Mesodermal cell (in vitro differentiated cells): ENCODE results near the gene MCOLN1. TPM values are rescaled to one million over a fixed set of nuclear protein-coding genes. Genes with fewer than 3 reads are reported as not detected.

Experiments used
- H3K27ac ChIP-seq: 2 replicates; pipeline ENCODE4 v1.7.0; 2013; ENCODE audit warnings: mild to moderate bottlenecking, low read depth, low read length, moderate library complexity; ENCODE audit not compliant: severe bottlenecking
- H3K36me3 ChIP-seq: 2 replicates; pipeline ENCODE4 v1.7.1; 2013; ENCODE audit warnings: mild to moderate bottlenecking, low read length, moderate library complexity; ENCODE audit not compliant: control insufficient read depth, insufficient read depth
- H3K4me1 ChIP-seq: one replicate; pipeline ENCODE4 v1.7.1; 2013; ENCODE audit warnings: mild to moderate bottlenecking, low read length; ENCODE audit not compliant: insufficient read depth, control insufficient read depth, poor library complexity, severe bottlenecking
- H3K4me3 ChIP-seq: 2 replicates; pipeline ENCODE4 v1.7.0; 2013; ENCODE audit warnings: low read length, control low read depth, mild to moderate bottlenecking; ENCODE audit not compliant: insufficient read depth, poor library complexity, severe bottlenecking; ENCODE audit errors: extremely low read depth
- H3K9me3 ChIP-seq: 2 replicates; pipeline ENCODE4 v1.7.1; 2013; ENCODE audit warnings: mild to moderate bottlenecking, low read length, moderate library complexity; ENCODE audit not compliant: control insufficient read depth
- WGBS, 2 experiments: methylation state at CpG; one replicate each; pipeline ENCODE4 v1.1.5; 2013; ENCODE audit warnings: missing lambda C conversion rate in 2 of 2; ENCODE audit not compliant: insufficient coverage in 2 of 2; 5-methylcytosine and 5-hydroxymethylcytosine counted together
- polyA plus RNA-seq, 2 experiments: library from polyadenylated mRNA; stranded (reverse); fragments of 50-300 nt; gene quantifications; one replicate each; pipeline ENCODE4 v1.2.3, GENCODE V29; 2013

The MCOLN1 gene
- polyA plus RNA-seq (2013, experiment 1 of 2): 15.1 TPM
- polyA plus RNA-seq (2013, experiment 2 of 2): 12.6 TPM

DNA sequence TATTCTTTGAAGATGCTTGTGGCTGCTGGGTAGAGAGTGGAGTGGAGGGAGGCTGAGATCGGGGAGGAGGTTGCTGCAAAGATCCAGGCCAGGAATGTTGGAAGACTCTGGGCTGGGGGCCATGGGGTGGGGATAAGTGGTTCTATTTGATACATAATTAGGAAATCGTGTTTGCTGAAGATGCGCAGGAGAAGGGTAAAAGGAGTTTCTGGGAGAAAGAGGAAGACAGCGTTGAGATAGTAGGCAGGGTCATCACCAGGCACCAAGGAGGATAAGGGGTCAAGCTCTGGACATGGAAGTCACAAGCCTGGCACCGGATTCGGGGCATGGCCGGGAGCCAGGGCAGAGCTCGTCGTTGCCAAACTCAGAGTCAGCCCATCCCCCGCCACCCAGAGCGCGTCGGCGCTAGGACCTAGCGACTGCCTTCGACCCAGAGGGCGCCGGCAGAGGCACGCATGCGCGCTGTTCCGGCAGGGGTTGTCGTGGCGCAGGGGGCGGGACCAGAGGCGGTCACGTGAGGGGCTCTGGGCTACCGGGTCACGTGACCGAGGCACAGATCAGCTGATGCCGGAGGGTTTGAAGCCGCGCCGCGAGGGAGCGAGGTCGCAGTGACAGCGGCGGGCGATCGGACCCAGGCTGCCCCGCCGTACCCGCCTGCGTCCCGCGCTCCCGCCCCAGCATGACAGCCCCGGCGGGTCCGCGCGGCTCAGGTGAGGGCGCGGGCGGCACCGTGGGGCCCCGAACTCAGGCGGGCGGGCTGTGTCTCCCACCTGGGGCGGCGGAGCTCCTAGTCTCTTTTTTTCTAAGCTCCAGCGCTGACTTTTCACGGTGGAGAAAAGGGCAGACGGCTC lies at the start of gene MCOLN1:
Gene MCOLN1, plus strand, starts transcription at position 553 of the 851 bp plus-strand sequence. Its CDS starts 127 bp downstream, at position 680.
- WGBS, 2 experiments: 1 to 2% methylated on average over 63 of the region's 65 CpGs
- Histone ChIP-seq H3K27ac (peak within 1 kb of the TSS; percentile 41), H3K4me1 (peaks cover 10% of the 10 kb centered on the region), H3K36me3 (peaks cover 45% of the 10 kb centered on the region), H3K9me3 (no peaks in the 10 kb centered on the region), H3K4me3 (peak within 1 kb of the TSS; percentile 89)

DNA sequence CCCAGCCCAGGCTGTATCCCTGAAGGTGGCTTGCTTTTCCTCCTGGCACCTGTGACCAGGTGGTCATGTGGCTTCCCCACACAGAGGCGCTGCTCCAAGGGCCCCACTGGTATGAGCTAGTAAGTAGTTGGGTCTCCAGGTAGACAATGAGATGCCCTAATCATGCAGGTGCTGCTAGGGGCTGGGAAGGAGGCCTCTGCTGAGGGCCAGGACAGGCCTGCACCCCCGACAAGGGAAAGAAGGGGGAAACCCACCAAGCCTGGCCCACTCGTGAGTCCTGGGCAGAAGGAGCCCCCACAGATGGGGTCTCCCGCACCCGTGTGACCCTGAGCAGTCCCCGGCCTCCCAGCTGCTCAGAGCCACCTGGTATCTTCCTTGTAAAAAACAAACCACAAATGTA lies 46.8 kb upstream of the MCOLN1 start:
- Histone ChIP-seq H3K4me1 (no peaks in the 10 kb centered on the region), H3K27ac (no peak overlapping the region), H3K36me3 (peaks cover 10% of the 10 kb centered on the region), H3K9me3 (no peaks in the 10 kb centered on the region), H3K4me3 (no peak overlapping the region)
- WGBS, 2 experiments: 85 to 87% methylated on average over 2 to 4 of the region's 6 CpGs

DNA sequence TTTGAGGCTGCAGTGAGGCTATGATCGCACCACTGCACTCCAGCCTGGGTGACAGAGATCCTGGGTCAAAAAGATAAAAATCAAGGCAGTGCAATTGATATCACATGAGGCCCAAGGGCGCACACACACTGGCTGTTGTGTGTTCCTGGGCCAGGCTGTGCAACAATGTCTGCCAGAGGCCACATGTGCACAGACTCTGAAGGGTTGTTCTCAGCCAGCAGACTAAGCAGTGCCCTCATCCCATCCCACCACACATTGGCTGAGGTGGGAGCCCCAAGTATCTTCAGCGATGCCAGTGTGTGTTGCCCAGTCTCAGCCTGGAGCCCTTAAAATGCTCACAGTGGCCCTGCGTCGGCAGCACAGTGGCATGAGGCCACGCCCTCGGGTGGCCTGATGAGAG lies 46.2 kb upstream of the MCOLN1 start:
- Histone ChIP-seq H3K4me1 (no peaks in the 10 kb centered on the region), H3K36me3 (peaks cover 6% of the 10 kb centered on the region), H3K27ac (no peak overlapping the region), H3K9me3 (no peaks in the 10 kb centered on the region), H3K4me3 (no peak overlapping the region)
- WGBS, 2 experiments: 93 to 97% methylated on average over 7 of the region's 7 CpGs

DNA sequence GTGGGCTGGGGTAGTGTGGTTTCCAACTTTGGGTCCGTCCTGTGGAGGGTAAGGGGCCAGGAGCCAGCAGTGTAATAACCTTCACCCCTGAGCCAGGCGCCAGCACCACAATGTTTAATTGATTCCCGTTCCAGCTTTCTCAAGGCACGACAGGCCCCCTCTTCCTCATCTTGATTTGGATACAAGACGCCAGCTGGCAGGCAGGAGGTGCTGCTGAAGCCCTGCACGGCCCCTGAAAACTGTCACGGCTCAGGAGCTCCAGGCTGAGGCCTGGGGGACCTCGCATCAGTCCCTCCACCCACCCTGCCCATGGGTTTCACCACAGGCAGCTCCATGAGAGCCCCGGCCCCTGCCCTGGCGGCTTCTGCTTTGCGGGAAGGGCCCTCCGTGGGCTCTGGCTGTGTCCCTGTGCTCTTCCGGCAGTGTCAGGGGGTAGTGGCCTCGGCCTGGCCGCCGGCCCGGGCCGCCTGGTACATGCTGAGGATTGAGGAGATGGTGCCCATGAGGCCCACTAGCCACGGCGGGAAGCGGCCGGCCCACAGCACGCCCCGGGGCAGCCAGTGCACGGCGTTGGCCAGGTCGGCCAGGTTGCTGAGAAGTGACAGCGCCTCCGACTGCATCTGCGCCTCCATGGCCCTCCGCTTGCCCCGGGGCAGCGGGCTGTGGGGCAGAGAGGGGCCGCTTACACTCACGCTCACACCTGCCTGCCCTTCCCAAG lies 45.5 kb upstream of the MCOLN1 start:
- H3K4me1 ChIP-seq: no peaks in the 10 kb centered on the region
- no peak overlapping the region for H3K4me3 ChIP-seq
- no peaks in the 10 kb centered on the region for H3K9me3 ChIP-seq
- peaks cover 2% of the 10 kb centered on the region for H3K36me3 ChIP-seq
- 94 to 96% methylated on average over 29 to 32 of the region's 35 CpGs for WGBS, 2 experiments
- H3K27ac ChIP-seq: no peak overlapping the region

DNA sequence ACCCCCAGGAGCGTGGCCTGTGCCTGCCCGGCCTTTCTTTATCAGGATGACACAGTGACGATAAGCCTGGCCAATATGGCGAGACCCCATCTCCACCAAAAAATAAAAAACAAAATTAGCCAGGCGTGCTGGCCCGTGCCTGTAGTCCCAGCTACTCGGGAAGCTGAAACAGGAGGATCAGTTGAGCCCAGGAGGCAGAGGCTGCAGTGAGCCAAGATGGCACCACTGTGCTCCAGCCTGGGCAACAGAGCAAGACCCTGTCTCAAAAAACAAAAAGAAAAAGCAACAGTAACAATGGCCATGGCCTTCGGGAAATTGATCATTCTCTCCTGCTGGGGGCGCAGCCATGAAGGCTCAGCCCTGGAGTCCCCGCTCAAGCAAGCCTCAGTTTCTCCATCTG lies 44.7 kb upstream of the MCOLN1 start:
- H3K4me3 ChIP-seq: no peak overlapping the region

DNA sequence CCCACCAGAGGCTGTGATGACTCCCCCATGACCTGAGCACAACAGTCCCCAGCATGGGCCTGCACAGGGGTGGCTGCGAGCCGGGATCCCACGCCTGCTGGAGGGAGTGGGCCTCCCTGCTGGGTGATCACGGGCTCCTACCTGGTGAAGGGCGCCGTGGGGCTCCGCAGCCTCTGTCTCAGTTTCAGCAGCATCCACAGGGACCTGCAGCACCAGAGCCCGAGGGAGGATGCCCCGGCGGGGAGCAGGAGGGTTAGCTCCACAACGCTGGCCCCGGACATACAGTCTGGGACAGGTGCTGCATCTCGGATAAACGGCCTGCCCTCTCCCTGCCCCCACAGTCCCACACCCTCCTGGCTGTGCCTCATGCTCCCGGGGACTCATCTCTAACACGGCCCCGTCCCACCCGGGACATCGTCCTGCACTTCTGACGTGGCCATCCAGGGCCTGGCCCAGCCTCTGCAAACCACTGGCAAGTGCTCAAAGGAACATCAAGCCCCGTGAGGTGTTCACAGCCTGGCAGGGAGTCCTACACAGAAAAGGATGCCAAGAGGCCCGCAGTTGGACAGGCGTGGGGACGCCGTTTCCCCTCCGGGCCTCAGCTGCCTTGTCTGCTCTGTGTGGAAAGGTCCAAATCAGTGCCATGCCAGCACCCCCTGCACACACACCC lies 44.1 kb upstream of the MCOLN1 start:
- H3K9me3 ChIP-seq: no peaks in the 10 kb centered on the region
- 88 to 93% methylated on average over 24 to 26 of the region's 26 CpGs for WGBS, 2 experiments
- no peaks in the 10 kb centered on the region for H3K4me1 ChIP-seq
- H3K4me3 ChIP-seq: no peak overlapping the region
- H3K27ac ChIP-seq: no peak overlapping the region
- no peaks in the 10 kb centered on the region for H3K36me3 ChIP-seq

More for the DNA sequence above, 44.7 kb upstream of the MCOLN1 start:
- no peaks in the 10 kb centered on the region for H3K9me3 ChIP-seq
- H3K4me1 ChIP-seq: no peaks in the 10 kb centered on the region
- 91 to 92% methylated on average over 6 to 7 of the region's 10 CpGs for WGBS, 2 experiments
- no peaks in the 10 kb centered on the region for H3K36me3 ChIP-seq
- H3K27ac ChIP-seq: no peak overlapping the region

DNA sequence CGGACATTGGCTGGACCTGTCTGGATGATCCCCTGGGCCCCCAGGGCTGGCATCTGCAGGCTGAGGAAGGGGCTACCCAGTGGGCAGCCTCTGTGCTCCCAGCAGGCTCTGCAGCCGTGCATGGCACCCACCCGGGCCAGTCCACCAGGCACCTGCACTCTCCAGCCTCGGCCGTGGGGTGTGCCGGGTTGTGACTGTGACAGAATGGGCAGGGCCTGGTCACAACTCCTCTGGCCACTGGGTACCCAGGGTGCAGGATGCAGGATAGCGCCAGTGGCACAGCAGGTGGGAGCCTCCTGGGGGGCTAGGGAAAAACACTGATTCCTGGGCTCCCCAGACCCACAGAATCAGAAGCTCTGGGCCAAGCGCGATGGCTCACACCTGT lies 43.6 kb upstream of the MCOLN1 start:
- no peaks in the 10 kb centered on the region for H3K36me3 ChIP-seq
- H3K4me3 ChIP-seq: no peak overlapping the region
- WGBS, 2 experiments: 90 to 94% methylated on average over 8 to 9 of the region's 9 CpGs
- H3K4me1 ChIP-seq: no peaks in the 10 kb centered on the region
- H3K27ac ChIP-seq: no peak overlapping the region
- H3K9me3 ChIP-seq: no peaks in the 10 kb centered on the region

DNA sequence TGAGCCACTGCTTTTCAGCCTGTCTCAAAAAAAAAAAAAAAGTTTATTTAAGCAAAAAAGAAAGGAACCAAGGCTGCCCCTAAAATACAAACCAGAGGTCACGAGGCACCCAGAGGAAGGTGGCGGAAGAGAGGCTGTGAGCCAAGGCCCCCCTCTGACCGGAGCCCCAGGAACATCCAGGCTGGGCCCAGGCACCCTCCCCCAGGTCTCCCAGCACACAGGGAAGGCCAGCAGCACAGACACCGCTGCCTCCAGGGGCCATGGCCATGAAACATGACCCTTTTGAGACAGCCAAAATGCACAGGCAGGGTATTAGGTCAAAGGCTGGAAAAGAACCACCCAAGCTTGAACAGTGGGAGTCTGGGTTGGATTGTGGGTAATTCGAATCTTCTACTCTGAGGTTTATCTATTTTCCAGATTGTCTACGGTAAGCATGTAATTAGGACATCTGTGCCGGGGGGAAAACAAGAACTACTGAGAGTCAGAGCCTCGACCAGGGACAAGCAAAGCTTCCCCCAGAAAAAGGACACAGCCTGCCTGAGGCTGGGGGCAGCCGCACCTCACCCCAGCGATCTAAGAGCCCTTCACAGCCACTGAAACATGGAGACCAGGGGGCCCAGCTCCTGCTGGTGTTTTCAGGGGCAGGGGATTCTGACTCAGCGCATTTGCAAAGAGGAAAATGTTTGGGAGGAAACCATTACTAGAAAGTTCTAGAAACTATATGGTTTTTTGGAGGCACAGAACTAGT lies 42.0 kb upstream of the MCOLN1 start:
- Histone ChIP-seq H3K4me1 (no peaks in the 10 kb centered on the region), H3K9me3 (no peaks in the 10 kb centered on the region), H3K4me3 (no peak overlapping the region), H3K27ac (no peak overlapping the region), H3K36me3 (no peaks in the 10 kb centered on the region)
- 82 to 90% methylated on average over 7 to 10 of the region's 11 CpGs for WGBS, 2 experiments

DNA sequence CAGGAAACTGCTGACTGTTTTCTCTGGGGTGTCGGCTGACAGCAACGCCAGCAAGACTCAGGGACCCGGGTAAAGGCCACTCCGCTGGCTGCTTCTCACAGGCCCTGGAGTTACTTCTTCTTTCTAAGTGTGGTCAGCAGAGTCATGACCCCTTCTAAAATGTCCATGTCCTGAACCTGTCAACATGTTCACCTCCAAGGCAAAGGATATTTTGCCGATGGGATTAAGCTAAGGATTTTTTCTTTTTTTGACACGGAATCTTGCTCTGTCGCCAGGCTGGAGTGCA lies 41.5 kb upstream of the MCOLN1 start:
- H3K4me1 ChIP-seq: no peaks in the 10 kb centered on the region
- no peak overlapping the region for H3K4me3 ChIP-seq
- H3K9me3 ChIP-seq: no peaks in the 10 kb centered on the region
- WGBS, 2 experiments: 93 to 97% methylated on average over 6 to 7 of the region's 7 CpGs
- H3K36me3 ChIP-seq: no peaks in the 10 kb centered on the region
- H3K27ac ChIP-seq: no peak overlapping the region
